Endodermal cell (in vitro differentiated cells): ENCODE measurements around the gene ZCCHC14. TPM values are rescaled to one million over a fixed set of nuclear protein-coding genes. Genes with fewer than 3 reads are reported as not detected.

ENCODE experiments used
- DNase-seq: peaks from one replicate; pipeline ENCODE4 v3.0.0-alpha.2; 2017
- H3K27ac ChIP-seq: 2 replicates; pipeline ENCODE4 v1.5.1; 2013; ENCODE audit warnings: mild to moderate bottlenecking, low read depth, low read length, moderate library complexity
- H3K27me3 ChIP-seq: 2 replicates; pipeline ENCODE4 v1.6.1; 2013; ENCODE audit warnings: mild to moderate bottlenecking, low read length, moderate library complexity; ENCODE audit not compliant: insufficient read depth, control insufficient read depth, poor library complexity, severe bottlenecking
- H3K36me3 ChIP-seq: 2 replicates; pipeline ENCODE4 v1.7.0; 2013; ENCODE audit warnings: mild to moderate bottlenecking, low read length, moderate library complexity; ENCODE audit not compliant: control insufficient read depth, insufficient read depth
- H3K4me1 ChIP-seq: one replicate; pipeline ENCODE4 v1.7.0; 2013; ENCODE audit warnings: low read length; ENCODE audit not compliant: control insufficient read depth, insufficient read depth
- H3K4me3 ChIP-seq: 2 replicates; pipeline ENCODE4 v1.5.1; 2013; ENCODE audit warnings: mild to moderate bottlenecking, low read length, moderate library complexity
- H3K9ac ChIP-seq: 2 replicates; pipeline ENCODE4 v1.6.1; 2013; ENCODE audit warnings: mild to moderate bottlenecking, low read length, moderate library complexity; ENCODE audit not compliant: poor library complexity, severe bottlenecking; ENCODE audit errors: extremely low read depth
- H3K9me3 ChIP-seq: 2 replicates; pipeline ENCODE4 v1.6.1; 2013; ENCODE audit warnings: mild to moderate bottlenecking, low read length, moderate library complexity; ENCODE audit not compliant: control insufficient read depth
- H3K27ac Mint-ChIP-seq: 2 replicates; pipeline ENCODE4 v1.8.0; 2020; ENCODE audit warnings: mixed read lengths
- H3K27me3 Mint-ChIP-seq: 2 replicates; pipeline ENCODE4 v1.8.0; 2021; ENCODE audit warnings: mild to moderate bottlenecking, mixed read lengths; ENCODE audit not compliant: insufficient read depth
- H3K36me3 Mint-ChIP-seq: 2 replicates; pipeline ENCODE4 v1.8.0; 2020; ENCODE audit warnings: low read depth, mixed read lengths
- H3K4me1 Mint-ChIP-seq: 2 replicates; pipeline ENCODE4 v1.8.0; 2020; ENCODE audit warnings: mixed read lengths
- H3K4me3 Mint-ChIP-seq: 2 replicates; pipeline ENCODE4 v1.8.0; 2020; ENCODE audit warnings: mild to moderate bottlenecking, moderate library complexity, mixed read lengths
- H3K9me3 Mint-ChIP-seq: 2 replicates; pipeline ENCODE4 v1.8.0; 2020; ENCODE audit warnings: mild to moderate bottlenecking, mixed read lengths
- WGBS, 2 experiments: methylation state at CpG; one replicate each; pipeline versions ENCODE4 v1.1.5 to v1.1.7; 2013; ENCODE audit warnings: missing lambda C conversion rate in 2 of 2, mixed read lengths in 1 of 2; ENCODE audit not compliant: insufficient coverage in 1 of 2, insufficient read length in 1 of 2; 5-methylcytosine and 5-hydroxymethylcytosine counted together
- total RNA-seq, 2 donors: library from RNA; stranded (reverse); fragmentation: NEBNext Ultra II Directional in 1 of 2; extraction: Animal tissue kit (Norgen Biotek cat#: 25700) in 1 of 2; gene quantifications; 2 replicates in 1 of 2; 3 replicates in 1 of 2; pipeline ENCODE4 v1.2.1, GENCODE V29; 2021
- TF ChIP-seq, protein P1 (sequence below): fragments of 200-600 bp; sonication (generic); conservative IDR thresholded peaks from 2 replicates; pipeline ENCODE4 v1.5.0; 2021; ENCODE audit warnings: antibody characterized with exemption, mild to moderate bottlenecking

The ZCCHC14 gene
- total RNA-seq, 2 donors from 2014 or later, result 27.3 to 33.7 TPM

DNA sequence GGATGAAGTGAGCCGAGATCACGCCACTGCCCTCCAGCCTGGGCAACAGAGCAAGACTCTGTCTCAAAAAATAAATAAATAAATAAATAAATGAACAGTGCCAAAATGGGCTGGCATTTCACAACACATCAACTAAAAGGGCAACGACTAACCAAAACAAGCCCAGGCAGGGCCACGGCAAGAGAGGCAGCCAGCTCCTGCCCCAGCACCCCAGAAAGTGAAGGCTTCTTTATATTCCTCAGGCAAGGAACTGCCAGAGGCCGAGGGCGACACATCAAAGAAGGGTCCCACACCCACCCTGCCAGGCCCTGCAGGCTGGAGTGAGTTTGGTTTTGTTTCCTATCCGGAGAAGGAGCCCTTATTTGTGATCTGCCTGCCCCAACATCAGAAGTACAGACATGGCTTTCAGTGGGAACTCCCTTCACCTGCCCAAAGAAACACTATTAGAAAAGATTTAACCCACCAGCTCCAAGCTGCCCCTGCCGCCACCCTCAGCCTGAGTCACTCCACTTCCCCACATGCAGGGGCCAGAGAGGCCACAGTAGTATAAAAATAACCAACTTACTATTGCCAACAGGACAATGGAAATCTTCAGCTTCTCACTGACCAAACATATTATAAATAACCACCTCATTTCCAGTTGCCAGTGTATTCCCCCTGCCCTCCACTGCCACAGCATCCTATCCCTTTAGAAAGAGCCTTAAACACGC is 117.2 kb downstream of the ZCCHC14 start:
- WGBS, 2 experiments, result 92 to 95% methylated on average over 7 of the region's 9 CpGs
- H3K4me1 Mint-ChIP-seq, result no peaks in the 10 kb centered on the region
- DNase-seq, result no peak
- peaks cover 21% of the 10 kb centered on the region for H3K36me3 Mint-ChIP-seq
- peaks cover 13% of the 10 kb centered on the region for H3K9me3 Mint-ChIP-seq
- H3K4me3 ChIP-seq, result no peak overlapping the region
- peaks cover 6% of the 10 kb centered on the region for H3K36me3 ChIP-seq
- H3K27ac Mint-ChIP-seq, result peak overlapping the region; percentile 58
- H3K9me3 ChIP-seq, result peaks cover 5% of the 10 kb centered on the region
- no peaks in the 10 kb centered on the region for H3K27me3 ChIP-seq
- H3K27ac ChIP-seq, result no peak overlapping the region
- H3K4me1 ChIP-seq, result no peaks in the 10 kb centered on the region
- TF ChIP-seq, protein P1, sequence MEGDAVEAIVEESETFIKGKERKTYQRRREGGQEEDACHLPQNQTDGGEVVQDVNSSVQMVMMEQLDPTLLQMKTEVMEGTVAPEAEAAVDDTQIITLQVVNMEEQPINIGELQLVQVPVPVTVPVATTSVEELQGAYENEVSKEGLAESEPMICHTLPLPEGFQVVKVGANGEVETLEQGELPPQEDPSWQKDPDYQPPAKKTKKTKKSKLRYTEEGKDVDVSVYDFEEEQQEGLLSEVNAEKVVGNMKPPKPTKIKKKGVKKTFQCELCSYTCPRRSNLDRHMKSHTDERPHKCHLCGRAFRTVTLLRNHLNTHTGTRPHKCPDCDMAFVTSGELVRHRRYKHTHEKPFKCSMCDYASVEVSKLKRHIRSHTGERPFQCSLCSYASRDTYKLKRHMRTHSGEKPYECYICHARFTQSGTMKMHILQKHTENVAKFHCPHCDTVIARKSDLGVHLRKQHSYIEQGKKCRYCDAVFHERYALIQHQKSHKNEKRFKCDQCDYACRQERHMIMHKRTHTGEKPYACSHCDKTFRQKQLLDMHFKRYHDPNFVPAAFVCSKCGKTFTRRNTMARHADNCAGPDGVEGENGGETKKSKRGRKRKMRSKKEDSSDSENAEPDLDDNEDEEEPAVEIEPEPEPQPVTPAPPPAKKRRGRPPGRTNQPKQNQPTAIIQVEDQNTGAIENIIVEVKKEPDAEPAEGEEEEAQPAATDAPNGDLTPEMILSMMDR, result no peak
- H3K27me3 Mint-ChIP-seq, result no peaks in the 10 kb centered on the region
- H3K4me3 Mint-ChIP-seq, result no peak overlapping the region
- no peak overlapping the region for H3K9ac ChIP-seq

DNA sequence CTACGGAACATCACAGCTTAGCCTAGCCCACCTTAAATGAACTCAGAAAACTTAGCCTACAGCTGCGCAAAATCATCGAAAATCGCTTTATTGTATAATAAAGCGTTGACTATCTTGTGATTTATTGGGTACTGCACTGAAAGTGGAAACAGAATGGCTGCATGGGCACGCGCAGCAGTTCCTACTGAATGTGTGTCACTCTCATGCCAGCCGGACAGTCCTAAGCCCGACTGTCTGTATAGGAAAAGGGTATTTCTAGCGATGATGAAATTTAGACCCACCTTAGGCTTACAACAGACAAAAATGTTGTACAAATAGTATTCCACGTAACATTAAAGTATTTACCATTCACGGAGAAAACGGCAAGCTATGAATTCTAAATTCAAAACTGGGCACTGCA is 118.5 kb downstream of the ZCCHC14 start:
- Histone ChIP-seq H3K36me3 (peaks cover 6% of the 10 kb centered on the region), H3K4me1 (no peaks in the 10 kb centered on the region), H3K9ac (no peak overlapping the region), H3K9me3 (peaks cover 5% of the 10 kb centered on the region), H3K27me3 (no peaks in the 10 kb centered on the region), H3K4me3 (no peak overlapping the region), H3K27ac (no peak overlapping the region)
- Mint-ChIP-seq H3K9me3 (peaks cover 11% of the 10 kb centered on the region), H3K27me3 (no peaks in the 10 kb centered on the region), H3K4me3 (no peak overlapping the region), H3K27ac (peak overlapping the region; percentile 19), H3K36me3 (peaks cover 16% of the 10 kb centered on the region), H3K4me1 (no peaks in the 10 kb centered on the region)
- TF ChIP-seq, protein P1, result no peak
- no peak for DNase-seq
- WGBS, 2 experiments, result 95 to 96% methylated on average over 11 to 13 of the region's 13 CpGs

DNA sequence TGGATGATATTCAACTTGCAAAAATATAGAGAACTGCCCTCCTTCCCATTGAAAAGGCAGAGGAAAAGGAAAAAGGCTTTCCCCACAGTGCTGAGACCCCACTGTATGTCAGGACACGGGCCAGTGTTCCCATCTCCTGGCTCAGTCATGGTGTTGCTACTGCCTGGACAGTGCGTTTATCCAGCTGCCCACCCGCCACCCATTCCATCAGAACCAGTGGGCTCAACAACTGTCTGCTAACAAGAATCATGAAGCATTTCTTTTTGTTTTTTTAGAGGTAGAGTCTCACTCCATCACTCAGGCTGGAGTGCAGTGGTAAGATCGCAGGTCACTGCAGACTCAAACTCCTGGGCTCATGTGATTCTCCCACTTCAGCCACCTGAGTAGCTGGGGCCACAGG is 120.5 kb downstream of the ZCCHC14 start:
- Histone ChIP-seq H3K36me3 (peaks cover 5% of the 10 kb centered on the region), H3K4me1 (no peaks in the 10 kb centered on the region), H3K9me3 (no peaks in the 10 kb centered on the region), H3K27ac (no peak overlapping the region), H3K9ac (no peak overlapping the region), H3K4me3 (no peak overlapping the region), H3K27me3 (no peaks in the 10 kb centered on the region)
- no peaks in the 10 kb centered on the region for H3K4me1 Mint-ChIP-seq
- peaks cover 3% of the 10 kb centered on the region for H3K36me3 Mint-ChIP-seq
- peaks cover 2% of the 10 kb centered on the region for H3K9me3 Mint-ChIP-seq
- H3K27me3 Mint-ChIP-seq, result no peaks in the 10 kb centered on the region
- H3K27ac Mint-ChIP-seq, result no peak overlapping the region
- H3K4me3 Mint-ChIP-seq, result no peak overlapping the region
- DNase-seq, result no peak
- TF ChIP-seq, protein P1, result no peak
- 92 to 98% methylated on average over 4 of the region's 4 CpGs for WGBS, 2 experiments
